Neural cell (in vitro differentiated cells): ENCODE results near the gene SPARC.

Experiments
- TAF1 ChIP-seq: IDR thresholded peaks from 2 replicates; pipeline ENCODE4 v1.6.1; 2012; ENCODE audit warnings: low read depth
- TF ChIP-seq, protein P1 (sequence below): fragments of 450-650 bp; IDR thresholded peaks from 2 replicates; pipeline ENCODE4 v1.5.1; 2014; ENCODE audit warnings: antibody characterized with exemption, mild to moderate bottlenecking, moderate library complexity; ENCODE audit not compliant: poor library complexity, severe bottlenecking

DNA sequence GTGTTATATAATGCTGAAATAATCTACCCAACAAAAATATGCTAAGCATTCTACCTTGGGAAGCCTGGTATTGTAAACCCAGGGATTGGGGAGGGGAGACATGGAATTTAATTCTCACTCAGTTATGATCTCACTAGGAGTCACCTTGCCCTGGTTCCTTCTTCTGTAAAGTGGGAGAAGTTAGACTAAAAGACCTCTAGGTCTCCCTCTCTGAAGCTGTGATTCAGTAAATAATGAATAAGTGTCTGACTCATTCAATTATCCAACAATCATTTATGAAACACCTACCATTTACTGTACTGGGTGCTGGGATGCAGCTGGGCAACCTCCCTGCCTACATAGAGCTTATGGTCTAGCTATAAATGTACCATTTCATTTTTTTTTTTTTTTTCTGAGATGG, 20.2 kb upstream of the SPARC start:
- TF ChIP-seq, protein P1, sequence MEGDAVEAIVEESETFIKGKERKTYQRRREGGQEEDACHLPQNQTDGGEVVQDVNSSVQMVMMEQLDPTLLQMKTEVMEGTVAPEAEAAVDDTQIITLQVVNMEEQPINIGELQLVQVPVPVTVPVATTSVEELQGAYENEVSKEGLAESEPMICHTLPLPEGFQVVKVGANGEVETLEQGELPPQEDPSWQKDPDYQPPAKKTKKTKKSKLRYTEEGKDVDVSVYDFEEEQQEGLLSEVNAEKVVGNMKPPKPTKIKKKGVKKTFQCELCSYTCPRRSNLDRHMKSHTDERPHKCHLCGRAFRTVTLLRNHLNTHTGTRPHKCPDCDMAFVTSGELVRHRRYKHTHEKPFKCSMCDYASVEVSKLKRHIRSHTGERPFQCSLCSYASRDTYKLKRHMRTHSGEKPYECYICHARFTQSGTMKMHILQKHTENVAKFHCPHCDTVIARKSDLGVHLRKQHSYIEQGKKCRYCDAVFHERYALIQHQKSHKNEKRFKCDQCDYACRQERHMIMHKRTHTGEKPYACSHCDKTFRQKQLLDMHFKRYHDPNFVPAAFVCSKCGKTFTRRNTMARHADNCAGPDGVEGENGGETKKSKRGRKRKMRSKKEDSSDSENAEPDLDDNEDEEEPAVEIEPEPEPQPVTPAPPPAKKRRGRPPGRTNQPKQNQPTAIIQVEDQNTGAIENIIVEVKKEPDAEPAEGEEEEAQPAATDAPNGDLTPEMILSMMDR, result no peak
- no peak for TF ChIP-seq TAF1
